SK-N-SH (cell line): ENCODE data around the gene CRTC1. TPM values are rescaled to one million over a fixed set of nuclear protein-coding genes. Genes with fewer than 3 reads are reported as not detected.

Source experiments
- CTCF ChIA-PET: fragments of 300-600, 350-600 bp; formaldehyde crosslinking; extraction: SDS; loops from one replicate; lab custom pipeline; 2021; lab: Yijun Ruan, JAX
- POLR2A ChIA-PET: fragments of 350-600 bp; sonication (Branson Sonifier 250); formaldehyde crosslinking; extraction: SDS; loops from one replicate; lab custom pipeline; 2020; ENCODE audit warnings: antibody characterized with exemption, inconsistent platforms; lab: Yijun Ruan, JAX
- DNase-seq: peaks from one replicate; pipeline ENCODE4 v3.0.0; 2012
- H2AFZ ChIP-seq: fragments of 200-600 bp; sonication (generic); 2 replicates; pipeline ENCODE4 v1.8.1; 2016; ENCODE audit warnings: antibody characterized with exemption, mild to moderate bottlenecking, low read depth
- H3F3A ChIP-seq: fragments of 200-600 bp; sonication (generic); replicated peaks from 2 replicates; pipeline ENCODE3; 2016; ENCODE audit warnings: antibody characterized with exemption, mild to moderate bottlenecking; ENCODE audit not compliant: insufficient read depth
- H3K27ac ChIP-seq, 2 experiments: fragments of 200-500 bp in 1 of 2; fragments of 200-600 bp in 1 of 2; sonication (Bioruptor generic) in 1 of 2; sonication (generic), shearing (Covaris generic) in 1 of 2; 2 replicates each; pipeline versions ENCODE4 v1.5.1 to v1.6.1; 2014 to 2016; ENCODE audit warnings: low read depth in 2 of 2, inconsistent platforms in 1 of 2, low read length in 1 of 2, mild to moderate bottlenecking in 1 of 2, mixed read lengths in 1 of 2
- H3K27me3 ChIP-seq: fragments of 200-600 bp; sonication (generic), shearing (Covaris generic); 2 replicates; pipeline ENCODE4 v1.6.1; 2016; ENCODE audit warnings: mixed run types; ENCODE audit not compliant: insufficient read depth
- H3K36me3 ChIP-seq, 2 experiments: fragments of 200-500 bp in 1 of 2; fragments of 200-600 bp in 1 of 2; sonication (Bioruptor generic) in 1 of 2; sonication (generic) in 1 of 2; replicated peaks in 1 of 2; 2 replicates each; pipeline versions ENCODE3 to v1.5.1; 2014 to 2016; ENCODE audit warnings: low read length in 1 of 2, mild to moderate bottlenecking in 1 of 2; ENCODE audit not compliant: insufficient read depth in 2 of 2, control insufficient read depth in 1 of 2
- H3K4me1 ChIP-seq, 2 experiments: fragments of 200-500 bp in 1 of 2; fragments of 200-600 bp in 1 of 2; sonication (Bioruptor generic) in 1 of 2; sonication (generic), shearing (Covaris generic) in 1 of 2; 2 replicates each; pipeline versions ENCODE4 v1.5.1 to v1.6.1; 2014 to 2016; ENCODE audit warnings: low read depth in 1 of 2, low read length in 1 of 2, mixed run types in 1 of 2; ENCODE audit not compliant: insufficient read depth in 2 of 2, control insufficient read depth in 1 of 2
- H3K4me2 ChIP-seq: fragments of 200-600 bp; sonication (generic), shearing (Covaris generic); 2 replicates; pipeline ENCODE4 v1.6.1; 2017; ENCODE audit warnings: mixed run types
- H3K4me3 ChIP-seq, 2 experiments: fragments of 200-500 bp in 1 of 2; fragments of 200-600 bp in 1 of 2; sonication (Bioruptor generic) in 1 of 2; sonication (generic), shearing (Covaris generic) in 1 of 2; 2 replicates each; pipeline versions ENCODE4 v1.5.1 to v1.8.1; 2014 to 2016; ENCODE audit warnings: low read depth in 2 of 2, inconsistent platforms in 1 of 2, low read length in 1 of 2, mild to moderate bottlenecking in 1 of 2, mixed read lengths in 1 of 2, moderate library complexity in 1 of 2
- H3K79me2 ChIP-seq: fragments of 200-600 bp; sonication (generic); 2 replicates; pipeline ENCODE4 v1.8.1; 2017; ENCODE audit warnings: mild to moderate bottlenecking; ENCODE audit not compliant: insufficient read depth
- H3K9ac ChIP-seq: fragments of 200-600 bp; sonication (generic); 2 replicates; pipeline ENCODE4 v1.6.1; 2017; ENCODE audit warnings: mixed run types
- H3K9me2 ChIP-seq: fragments of 200-600 bp; sonication (generic); 2 replicates; pipeline ENCODE4 v1.6.1; 2017; ENCODE audit warnings: mixed run types
- H3K9me3 ChIP-seq: fragments of 200-600 bp; sonication (generic); 2 replicates; pipeline ENCODE4 v1.6.1; 2017; ENCODE audit warnings: mixed run types, mild to moderate bottlenecking, moderate library complexity
- H4K20me1 ChIP-seq: fragments of 200-600 bp; sonication (generic); 2 replicates; pipeline ENCODE4 v1.6.1; 2017; ENCODE audit warnings: mild to moderate bottlenecking, mixed run types; ENCODE audit not compliant: insufficient read depth
- ELF1 ChIP-seq: IDR thresholded peaks from 2 replicates; pipeline ENCODE4 v1.4.0; 2012
- EP300 ChIP-seq, 2 experiments: IDR thresholded peaks; 2 replicates each; pipeline versions ENCODE4 v1.4.0 to v1.6.1; 2012; ENCODE audit warnings: borderline replicate concordance in 1 of 2, low read depth in 1 of 2, low read length in 1 of 2
- EZH2phosphoT487 ChIP-seq: fragments of 200-600 bp; sonication (generic); IDR thresholded peaks from 2 replicates; pipeline ENCODE4 v1.6.1; 2017; ENCODE audit warnings: low read depth, mixed run types, mild to moderate bottlenecking, antibody characterized with exemption, moderate library complexity, borderline replicate concordance
- FOSL2 ChIP-seq: IDR thresholded peaks from 2 replicates; pipeline ENCODE4 v1.4.0; 2012; ENCODE audit warnings: low read depth, mild to moderate bottlenecking, moderate library complexity, borderline replicate concordance
- FOXM1 ChIP-seq: IDR thresholded peaks from 2 replicates; pipeline ENCODE4 v1.4.0; 2012; ENCODE audit warnings: low read depth, mild to moderate bottlenecking
- GABPA ChIP-seq: IDR thresholded peaks from 2 replicates; pipeline ENCODE4 v1.4.0; 2012; ENCODE audit warnings: low read depth, mild to moderate bottlenecking
- MXI1 ChIP-seq: IDR thresholded peaks from 2 replicates; pipeline ENCODE4 v1.6.1; 2012; ENCODE audit warnings: mild to moderate bottlenecking, low read depth, low read length, improper control_type of control experiment
- NFIC ChIP-seq: IDR thresholded peaks from 2 replicates; pipeline ENCODE4 v1.4.0; 2012; ENCODE audit warnings: borderline replicate concordance
- POLR2AphosphoS5 ChIP-seq: IDR thresholded peaks from 2 replicates; pipeline ENCODE4 v1.6.1; 2012; ENCODE audit warnings: low read depth, low read length
- RFX5 ChIP-seq: IDR thresholded peaks from 2 replicates; pipeline ENCODE4 v1.6.1; 2012; ENCODE audit warnings: mild to moderate bottlenecking, improper control_type of control experiment, low read length
- SMC3 ChIP-seq: IDR thresholded peaks from 2 replicates; pipeline ENCODE4 v1.6.1; 2012; ENCODE audit warnings: low read depth, low read length, improper control_type of control experiment
- TAF1 ChIP-seq: IDR thresholded peaks from 2 replicates; pipeline ENCODE4 v1.6.1; 2012; ENCODE audit warnings: low read depth, mild to moderate bottlenecking, low read length, moderate library complexity, borderline replicate concordance
- TCF12 ChIP-seq: IDR thresholded peaks from 2 replicates; pipeline ENCODE4 v1.4.0; 2012
- TEAD4 ChIP-seq: IDR thresholded peaks from 2 replicates; pipeline ENCODE4 v1.4.0; 2012; ENCODE audit warnings: mild to moderate bottlenecking, borderline replicate concordance; ENCODE audit not compliant: insufficient read depth
- WGBS: methylation state at CpG from one replicate; pipeline ENCODE4 v1.1.6; 2017; ENCODE audit warnings: low lambda C conversion rate; 5-methylcytosine and 5-hydroxymethylcytosine counted together
- polyA plus RNA-seq, 3 experiments: library from polyadenylated mRNA; depleted of rRNA; stranded (reverse); fragments of >200 nt; gene quantifications; 2 replicates each; pipeline ENCODE4 v1.2.3, GENCODE V29; 2012
- TF ChIP-seq, protein P1 (sequence below): IDR thresholded peaks from 2 replicates; pipeline ENCODE4 v1.4.0; 2012; ENCODE audit warnings: low read depth, borderline replicate concordance
- TF ChIP-seq, protein P2 (sequence below): fragments of 150-350 bp; IDR thresholded peaks from 2 replicates; pipeline ENCODE4 v1.6.1; 2017; ENCODE audit warnings: antibody characterized with exemption, low read length, low read depth, borderline replicate concordance
- TF ChIP-seq, protein P3 (sequence below): IDR thresholded peaks from 2 replicates; pipeline ENCODE4 v1.4.0; 2012; ENCODE audit warnings: low read depth, borderline replicate concordance
- TF ChIP-seq, protein P4 (sequence below): IDR thresholded peaks from 2 replicates; pipeline ENCODE4; 2012
- TF ChIP-seq, protein P5 (sequence below): IDR thresholded peaks from 2 replicates; pipeline ENCODE4 v1.4.0; 2012; ENCODE audit warnings: low read depth

The CRTC1 gene
- polyA plus RNA-seq, 1 of the 3 experiments (the other 2 are of a cell fraction) = 5.0 TPM

DNA sequence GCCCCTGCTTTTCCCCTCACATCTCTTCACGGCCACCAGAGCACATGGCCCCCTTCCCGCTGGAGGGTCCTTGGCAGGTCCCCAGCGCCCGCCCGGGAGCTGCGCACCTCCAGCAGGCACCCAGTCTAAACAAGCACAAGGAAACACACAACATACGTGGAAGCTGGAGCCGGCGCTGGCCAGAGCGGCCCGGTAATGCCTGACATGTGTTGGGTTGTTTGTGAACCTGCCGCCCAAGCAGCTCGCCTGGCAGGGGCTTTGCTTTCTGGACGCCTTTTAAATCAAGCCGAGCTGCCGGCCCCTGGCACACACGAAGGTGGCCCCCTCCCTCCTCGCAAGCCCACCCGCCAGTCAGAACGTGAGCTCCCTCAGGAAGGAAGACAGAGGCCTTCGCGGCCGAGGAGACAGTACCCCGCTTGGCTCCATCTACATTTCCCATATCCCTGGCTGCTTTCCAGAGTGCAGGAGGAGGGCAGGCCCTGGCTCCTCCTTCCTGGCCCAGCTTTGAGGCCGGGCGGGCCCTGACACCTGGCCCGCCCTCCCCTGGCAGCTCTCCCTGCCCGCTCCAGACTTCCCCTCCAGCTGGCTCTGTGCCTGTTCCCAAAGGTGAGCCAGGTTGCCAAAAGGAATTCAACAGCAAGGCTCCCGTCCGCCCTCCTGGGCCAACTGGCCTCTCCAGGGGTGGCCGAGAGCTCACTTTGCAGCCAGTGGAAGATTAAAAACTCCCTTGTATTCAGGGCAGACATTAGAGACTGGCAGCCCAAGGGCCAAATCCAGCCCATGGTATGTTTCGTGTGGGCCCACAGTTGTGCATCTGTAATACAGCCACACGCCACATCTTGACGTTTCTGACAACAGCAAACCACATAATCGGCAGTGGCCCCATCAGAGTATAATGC lies 78.9 kb downstream of the CRTC1 start:
- POLR2A ChIA-PET = interaction anchor here (0.5 to 1.2 kb wide), 3 partner anchors 19 to 172 kb away, joined by 3 to 4 read pairs (median 3); no protein-coding TSS in a partner anchor
- DNase-seq = peak; percentile 82
- 50% methylated on average over 12 of the region's 35 CpGs for WGBS

DNA sequence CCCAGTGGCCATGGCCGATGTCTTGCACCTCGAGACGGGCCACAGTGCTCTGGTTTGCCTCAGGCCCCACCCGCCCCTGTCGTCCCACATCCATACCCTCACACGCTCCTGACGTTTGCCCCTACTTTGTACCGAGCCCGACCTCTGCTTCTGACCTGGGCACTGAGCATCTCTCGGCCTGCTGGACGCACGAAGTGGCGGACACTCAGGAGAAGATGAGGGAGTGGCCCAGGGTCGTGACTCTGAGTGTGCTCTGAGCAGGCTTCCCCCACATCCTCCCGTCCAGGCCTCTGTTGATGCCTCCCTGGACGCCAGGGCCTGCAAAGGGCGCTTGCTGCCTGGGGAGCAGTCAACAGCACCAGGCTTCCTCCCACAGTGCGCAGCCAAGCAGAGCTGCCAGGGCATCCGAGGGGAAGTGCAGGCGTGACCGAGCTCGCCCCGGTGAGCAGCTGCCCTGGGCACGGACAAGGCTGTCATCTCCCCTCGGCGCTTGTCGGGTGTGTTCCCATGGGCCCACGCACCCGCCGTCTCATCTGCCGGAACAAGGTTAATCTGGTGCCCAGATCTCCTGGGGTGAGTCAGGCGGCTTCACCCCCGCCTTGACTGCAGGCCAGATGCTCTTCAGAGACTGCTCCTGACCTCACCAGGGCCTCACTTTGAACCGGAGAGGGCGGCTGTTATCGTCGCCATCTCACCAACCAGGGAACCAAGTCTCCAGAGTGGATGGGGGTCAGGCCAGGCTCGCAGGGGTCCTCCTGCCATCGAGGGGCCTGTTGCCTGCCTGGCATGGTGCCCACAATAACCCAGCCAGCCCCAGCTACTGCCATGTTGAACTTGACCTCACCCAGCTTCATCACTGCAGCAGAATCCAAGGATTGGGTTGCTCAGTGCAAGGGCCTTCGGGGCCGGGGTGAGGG lies 80.5 kb downstream of the CRTC1 start:
- no peaks in the 10 kb centered on the region for H3K9me2 ChIP-seq
- H3F3A ChIP-seq = peaks cover 39% of the 10 kb centered on the region
- peaks cover 33 to 74% of the 10 kb centered on the region in 2 experiments; a peak in 3 of 4 replicates for H3K4me1 ChIP-seq
- H2AFZ ChIP-seq = no peak overlapping the region
- H3K36me3 ChIP-seq = peaks cover 0 to 3% of the 10 kb centered on the region in 2 experiments
- H3K27me3 ChIP-seq = no peaks in the 10 kb centered on the region
- H3K9ac ChIP-seq = peak overlapping the region; percentile 51; the same call in 1 of the 2 replicates
- no peaks in the 10 kb centered on the region for H3K9me3 ChIP-seq
- POLR2A ChIA-PET = interaction anchor here (1.0 to 1.2 kb wide), 2 partner anchors 10 to 174 kb away, joined by 3 read pairs; no protein-coding TSS in a partner anchor
- no peaks in the 10 kb centered on the region for H3K79me2 ChIP-seq
- CTCF ChIA-PET = interaction anchor here (0.8 to 2.2 kb wide), 4 partner anchors 26 to 125 kb away, joined by 3 to 13 read pairs (median 4); no protein-coding TSS in a partner anchor
- DNase-seq = peak; percentile 88
- H3K27ac ChIP-seq = peak overlapping the region; percentile 90 to 96
- no peak overlapping the region for H3K4me3 ChIP-seq
- no peaks in the 10 kb centered on the region for H4K20me1 ChIP-seq
- 43% methylated on average over 26 of the region's 41 CpGs for WGBS
- peak overlapping the region; percentile 61 for H3K4me2 ChIP-seq
- TF ChIP-seq FOSL2 (peak; percentile 94), ELF1 (peak; percentile 78), GABPA (peak; percentile 22; the same call in 1 of the 2 replicates), POLR2AphosphoS5 (peak; percentile 29; the same call in 1 of the 2 replicates), FOXM1 (no peak), EZH2phosphoT487 (no peak), TCF12 (peak; percentile 96), TAF1 (0 out of 2 replicates have a peak, but pooled peaks have one; percentile 14), SMC3 (0 out of 2 replicates have a peak, but pooled peaks have one; percentile 7)
- TF ChIP-seq, protein P1, sequence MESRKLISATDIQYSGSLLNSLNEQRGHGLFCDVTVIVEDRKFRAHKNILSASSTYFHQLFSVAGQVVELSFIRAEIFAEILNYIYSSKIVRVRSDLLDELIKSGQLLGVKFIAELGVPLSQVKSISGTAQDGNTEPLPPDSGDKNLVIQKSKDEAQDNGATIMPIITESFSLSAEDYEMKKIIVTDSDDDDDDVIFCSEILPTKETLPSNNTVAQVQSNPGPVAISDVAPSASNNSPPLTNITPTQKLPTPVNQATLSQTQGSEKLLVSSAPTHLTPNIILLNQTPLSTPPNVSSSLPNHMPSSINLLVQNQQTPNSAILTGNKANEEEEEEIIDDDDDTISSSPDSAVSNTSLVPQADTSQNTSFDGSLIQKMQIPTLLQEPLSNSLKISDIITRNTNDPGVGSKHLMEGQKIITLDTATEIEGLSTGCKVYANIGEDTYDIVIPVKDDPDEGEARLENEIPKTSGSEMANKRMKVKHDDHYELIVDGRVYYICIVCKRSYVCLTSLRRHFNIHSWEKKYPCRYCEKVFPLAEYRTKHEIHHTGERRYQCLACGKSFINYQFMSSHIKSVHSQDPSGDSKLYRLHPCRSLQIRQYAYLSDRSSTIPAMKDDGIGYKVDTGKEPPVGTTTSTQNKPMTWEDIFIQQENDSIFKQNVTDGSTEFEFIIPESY = peak; percentile 67
- TF ChIP-seq, protein P2, sequence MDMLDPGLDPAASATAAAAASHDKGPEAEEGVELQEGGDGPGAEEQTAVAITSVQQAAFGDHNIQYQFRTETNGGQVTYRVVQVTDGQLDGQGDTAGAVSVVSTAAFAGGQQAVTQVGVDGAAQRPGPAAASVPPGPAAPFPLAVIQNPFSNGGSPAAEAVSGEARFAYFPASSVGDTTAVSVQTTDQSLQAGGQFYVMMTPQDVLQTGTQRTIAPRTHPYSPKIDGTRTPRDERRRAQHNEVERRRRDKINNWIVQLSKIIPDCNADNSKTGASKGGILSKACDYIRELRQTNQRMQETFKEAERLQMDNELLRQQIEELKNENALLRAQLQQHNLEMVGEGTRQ = no peak
- TF ChIP-seq, protein P3, sequence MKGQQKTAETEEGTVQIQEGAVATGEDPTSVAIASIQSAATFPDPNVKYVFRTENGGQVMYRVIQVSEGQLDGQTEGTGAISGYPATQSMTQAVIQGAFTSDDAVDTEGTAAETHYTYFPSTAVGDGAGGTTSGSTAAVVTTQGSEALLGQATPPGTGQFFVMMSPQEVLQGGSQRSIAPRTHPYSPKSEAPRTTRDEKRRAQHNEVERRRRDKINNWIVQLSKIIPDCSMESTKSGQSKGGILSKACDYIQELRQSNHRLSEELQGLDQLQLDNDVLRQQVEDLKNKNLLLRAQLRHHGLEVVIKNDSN = peak; percentile 49; the same call in 1 of the 2 replicates

More for the DNA sequence above, 78.9 kb downstream of the CRTC1 start:
- H3K36me3 ChIP-seq = peaks cover 0 to 3% of the 10 kb centered on the region in 2 experiments
- H3F3A ChIP-seq = peaks cover 39% of the 10 kb centered on the region
- H3K4me2 ChIP-seq = peak overlapping the region; percentile 64; the same call in 1 of the 2 replicates
- H3K79me2 ChIP-seq = no peaks in the 10 kb centered on the region
- CTCF ChIA-PET = interaction anchor here (0.8 to 1.8 kb wide), 4 partner anchors 70 to 173 kb away, joined by 3 to 8 read pairs (median 4); partner anchors contain the start of gene UPF1
- H3K9me3 ChIP-seq = no peaks in the 10 kb centered on the region
- no peak overlapping the region for H3K4me3 ChIP-seq
- peaks cover 33 to 64% of the 10 kb centered on the region in 2 experiments; a peak in 3 of 4 replicates for H3K4me1 ChIP-seq
- peak overlapping the region; percentile 90 to 96 for H3K27ac ChIP-seq
- no peaks in the 10 kb centered on the region for H3K27me3 ChIP-seq
- no peak overlapping the region for H2AFZ ChIP-seq
- no peaks in the 10 kb centered on the region for H3K9me2 ChIP-seq
- no peak overlapping the region for H3K9ac ChIP-seq
- H4K20me1 ChIP-seq = no peaks in the 10 kb centered on the region
- peak; percentile 39 for TF ChIP-seq TCF12
- TF ChIP-seq, protein P4, sequence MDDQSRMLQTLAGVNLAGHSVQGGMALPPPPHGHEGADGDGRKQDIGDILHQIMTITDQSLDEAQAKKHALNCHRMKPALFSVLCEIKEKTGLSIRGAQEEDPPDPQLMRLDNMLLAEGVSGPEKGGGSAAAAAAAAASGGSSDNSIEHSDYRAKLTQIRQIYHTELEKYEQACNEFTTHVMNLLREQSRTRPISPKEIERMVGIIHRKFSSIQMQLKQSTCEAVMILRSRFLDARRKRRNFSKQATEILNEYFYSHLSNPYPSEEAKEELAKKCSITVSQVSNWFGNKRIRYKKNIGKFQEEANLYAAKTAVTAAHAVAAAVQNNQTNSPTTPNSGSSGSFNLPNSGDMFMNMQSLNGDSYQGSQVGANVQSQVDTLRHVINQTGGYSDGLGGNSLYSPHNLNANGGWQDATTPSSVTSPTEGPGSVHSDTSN = peak; percentile 8; the same call in 1 of the 2 replicates
- TF ChIP-seq TEAD4 = no peak
- TF ChIP-seq NFIC = peak; percentile 83
- no peak for TF ChIP-seq RFX5
- TF ChIP-seq MXI1 = 0 out of 2 replicates have a peak, but pooled peaks have one; percentile 42
- TF ChIP-seq, protein P5, sequence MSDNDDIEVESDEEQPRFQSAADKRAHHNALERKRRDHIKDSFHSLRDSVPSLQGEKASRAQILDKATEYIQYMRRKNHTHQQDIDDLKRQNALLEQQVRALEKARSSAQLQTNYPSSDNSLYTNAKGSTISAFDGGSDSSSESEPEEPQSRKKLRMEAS = no peak
- peak in 1 of 2 experiments; percentile 6; a peak in 1 of 4 replicates for TF ChIP-seq EP300 (IDR thresholded peaks at IDR 0.05; ENCODE audit: borderline replicate concordance in 1 of 2, low read depth in 1 of 2, low read length in 1 of 2)
